Germinal center (tissue), 1 donor: ENCODE measurements around the gene RRBP1.

Experiments used
- DNase-seq: peaks from one replicate; pipeline ENCODE4 v3.0.0; 2012; ENCODE audit warnings: mixed read lengths, low spot score

The RRBP1 gene

GRCh38 chr20:17636523-17637412 lies 45.3 kb downstream of the RRBP1 start:
- DNase-seq = no peak

- no peak for DNase-seq
These were observed 46.5 kb downstream of the RRBP1 start for GRCh38 chr20:17635332-17636244.

- DNase-seq = peak; percentile 31
These were observed 47.2 kb downstream of the RRBP1 start for GRCh38 chr20:17634661-17635331.

- no peak for DNase-seq
These were observed 48.1 kb downstream of the RRBP1 start for GRCh38 chr20:17633850-17634500.

GRCh38 chr20:17633221-17633849 lies 48.7 kb downstream of the RRBP1 start:
- no peak for DNase-seq

- DNase-seq = no peak
These were observed 50.3 kb downstream of the RRBP1 start for GRCh38 chr20:17631576-17632319.

GRCh38 chr20:17630806-17631195 lies 51.2 kb downstream of the RRBP1 start:
- no peak for DNase-seq

- DNase-seq = no peak
These were observed 51.8 kb downstream of the RRBP1 start for GRCh38 chr20:17630151-17630805.

GRCh38 chr20:17629678-17630089 lies 52.4 kb downstream of the RRBP1 start:
- DNase-seq = no peak

- DNase-seq = no peak
These were observed 53.0 kb downstream of the RRBP1 start for GRCh38 chr20:17629025-17629424.

- no peak for DNase-seq
These were observed 53.8 kb downstream of the RRBP1 start for GRCh38 chr20:17628101-17628841.

- DNase-seq = no peak
These were observed 54.7 kb downstream of the RRBP1 start for GRCh38 chr20:17627101-17627955.

- DNase-seq = no peak
These were observed 55.6 kb downstream of the RRBP1 start for GRCh38 chr20:17626217-17627007.

- DNase-seq = no peak
These were observed 56.6 kb downstream of the RRBP1 start for GRCh38 chr20:17625246-17626051.

GRCh38 chr20:17624551-17625245 lies 57.3 kb downstream of the RRBP1 start:
- DNase-seq = no peak

GRCh38 chr20:17624070-17624469 lies 58.0 kb downstream of the RRBP1 start:
- no peak for DNase-seq
